ENCODE measurements around the gene FIGNL1.

DNA sequence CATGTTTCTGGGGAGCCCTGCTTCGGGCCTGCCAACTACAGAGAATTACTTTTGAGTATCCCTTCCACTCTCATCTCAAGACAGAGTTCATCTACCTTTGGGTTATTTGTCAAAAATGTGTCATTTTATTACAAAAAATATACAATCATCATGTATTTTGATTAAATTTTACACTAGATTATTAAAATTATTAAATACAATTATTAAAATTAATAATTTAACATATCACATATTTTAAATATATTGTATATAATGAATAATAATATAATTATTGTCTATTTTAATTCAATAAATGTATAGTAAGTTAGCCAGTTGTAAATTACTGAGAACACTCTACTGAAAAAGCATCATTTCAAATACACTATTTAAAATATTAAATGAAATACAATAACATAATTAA is 50.9 kb downstream of the FIGNL1 start:
- TF ChIP-seq, protein P1, sequence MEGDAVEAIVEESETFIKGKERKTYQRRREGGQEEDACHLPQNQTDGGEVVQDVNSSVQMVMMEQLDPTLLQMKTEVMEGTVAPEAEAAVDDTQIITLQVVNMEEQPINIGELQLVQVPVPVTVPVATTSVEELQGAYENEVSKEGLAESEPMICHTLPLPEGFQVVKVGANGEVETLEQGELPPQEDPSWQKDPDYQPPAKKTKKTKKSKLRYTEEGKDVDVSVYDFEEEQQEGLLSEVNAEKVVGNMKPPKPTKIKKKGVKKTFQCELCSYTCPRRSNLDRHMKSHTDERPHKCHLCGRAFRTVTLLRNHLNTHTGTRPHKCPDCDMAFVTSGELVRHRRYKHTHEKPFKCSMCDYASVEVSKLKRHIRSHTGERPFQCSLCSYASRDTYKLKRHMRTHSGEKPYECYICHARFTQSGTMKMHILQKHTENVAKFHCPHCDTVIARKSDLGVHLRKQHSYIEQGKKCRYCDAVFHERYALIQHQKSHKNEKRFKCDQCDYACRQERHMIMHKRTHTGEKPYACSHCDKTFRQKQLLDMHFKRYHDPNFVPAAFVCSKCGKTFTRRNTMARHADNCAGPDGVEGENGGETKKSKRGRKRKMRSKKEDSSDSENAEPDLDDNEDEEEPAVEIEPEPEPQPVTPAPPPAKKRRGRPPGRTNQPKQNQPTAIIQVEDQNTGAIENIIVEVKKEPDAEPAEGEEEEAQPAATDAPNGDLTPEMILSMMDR (IDR thresholded peaks at IDR 0.05), result no peak
- no peak for TF ChIP-seq EZH2 (IDR thresholded peaks at IDR 0.05)
